Type B pancreatic cell (in vitro differentiated cells): Measurements from ENCODE around the gene DNAH17. TPM values are rescaled to one million over a fixed set of nuclear protein-coding genes. Genes with fewer than 3 reads are reported as not detected.
A peak's percentile ranks its signal among the peaks of the same experiment; 100 is the strongest.

Experiments used
- DNase-seq: peaks from one replicate; pipeline ENCODE4 v3.0.0; 2021; ENCODE audit warnings: mixed read lengths; ENCODE audit not compliant: unreplicated experiment; ENCODE audit errors: extremely low spot score
- H3K27ac Mint-ChIP-seq: 2 replicates; pipeline ENCODE4 v1.8.0; 2021; ENCODE audit warnings: mild to moderate bottlenecking, mixed read lengths
- H3K27me3 Mint-ChIP-seq: 2 replicates; pipeline ENCODE4 v1.8.0; 2021; ENCODE audit warnings: mixed read lengths
- H3K36me3 Mint-ChIP-seq: 2 replicates; pipeline ENCODE4 v1.8.0; 2021; ENCODE audit warnings: mixed read lengths
- H3K4me1 Mint-ChIP-seq: one replicate; pipeline ENCODE4 v1.8.0; 2021; ENCODE audit warnings: mixed read lengths; ENCODE audit not compliant: unreplicated experiment
- H3K4me3 Mint-ChIP-seq: 2 replicates; pipeline ENCODE4 v1.8.0; 2021; ENCODE audit warnings: mild to moderate bottlenecking, mixed read lengths
- H3K9me3 Mint-ChIP-seq: 2 replicates; pipeline ENCODE4 v1.8.0; 2021; ENCODE audit warnings: mixed read lengths
- CTCF ChIP-seq: fragments of 200-600 bp; sonication (generic); conservative IDR thresholded peaks from 2 replicates; pipeline ENCODE4 v1.5.0; 2021; ENCODE audit warnings: antibody characterized with exemption, mild to moderate bottlenecking
- total RNA-seq: library from RNA; stranded (reverse); gene quantifications from 2 replicates; pipeline ENCODE4 v1.2.1, GENCODE V29; 2021; ENCODE audit warnings: low replicate concordance

The DNAH17 gene
- total RNA-seq, 1 donor from 2014 or later, result 0.07 TPM

GRCh38 chr17:78588258-78589030, 11.2 kb upstream of the DNAH17 start:
- no peak for TF ChIP-seq CTCF
- Mint-ChIP-seq H3K27ac (no peak overlapping the region), H3K4me1 (peaks cover 8% of the 10 kb centered on the region), H3K4me3 (no peak overlapping the region), H3K36me3 (no peaks in the 10 kb centered on the region), H3K9me3 (no peaks in the 10 kb centered on the region), H3K27me3 (peaks cover 24% of the 10 kb centered on the region)
- DNase-seq, result no peak

GRCh38 chr17:78585006-78585630, 7.9 kb upstream of the DNAH17 start:
- H3K9me3 Mint-ChIP-seq, result no peaks in the 10 kb centered on the region
- H3K36me3 Mint-ChIP-seq, result no peaks in the 10 kb centered on the region
- DNase-seq, result no peak
- H3K4me1 Mint-ChIP-seq, result no peaks in the 10 kb centered on the region
- no peak overlapping the region for H3K27ac Mint-ChIP-seq
- TF ChIP-seq CTCF, result no peak
- H3K27me3 Mint-ChIP-seq, result peaks cover 24% of the 10 kb centered on the region
- H3K4me3 Mint-ChIP-seq, result no peak overlapping the region

GRCh38 chr17:78583091-78583490, 5.9 kb upstream of the DNAH17 start:
- H3K36me3 Mint-ChIP-seq, result no peaks in the 10 kb centered on the region
- no peaks in the 10 kb centered on the region for H3K9me3 Mint-ChIP-seq
- no peak for DNase-seq
- peak overlapping the region; percentile 44 for H3K27ac Mint-ChIP-seq
- H3K27me3 Mint-ChIP-seq, result peaks cover 19% of the 10 kb centered on the region
- no peak for TF ChIP-seq CTCF
- H3K4me1 Mint-ChIP-seq, result no peaks in the 10 kb centered on the region
- H3K4me3 Mint-ChIP-seq, result no peak overlapping the region

GRCh38 chr17:78581304-78581703, 4.1 kb upstream of the DNAH17 start:
- H3K27me3 Mint-ChIP-seq, result peaks cover 8% of the 10 kb centered on the region
- no peak for DNase-seq

GRCh38 chr17:78580277-78580804, 3.1 kb upstream of the DNAH17 start:
- TF ChIP-seq CTCF, result no peak
- H3K27ac Mint-ChIP-seq, result no peak overlapping the region
- no peak for DNase-seq
- H3K4me3 Mint-ChIP-seq, result no peak overlapping the region
- H3K9me3 Mint-ChIP-seq, result no peaks in the 10 kb centered on the region
- no peaks in the 10 kb centered on the region for H3K36me3 Mint-ChIP-seq
- peaks cover 3% of the 10 kb centered on the region for H3K27me3 Mint-ChIP-seq
- H3K4me1 Mint-ChIP-seq, result no peaks in the 10 kb centered on the region

More at GRCh38 chr17:78581304-78581703, 4.1 kb upstream of the DNAH17 start:
- no peak overlapping the region for H3K4me3 Mint-ChIP-seq
- H3K4me1 Mint-ChIP-seq, result no peaks in the 10 kb centered on the region
- no peaks in the 10 kb centered on the region for H3K9me3 Mint-ChIP-seq
- no peaks in the 10 kb centered on the region for H3K36me3 Mint-ChIP-seq
- no peak for TF ChIP-seq CTCF
- no peak overlapping the region for H3K27ac Mint-ChIP-seq
